ENCODE measurements around the gene PGAP2.
"Not testable (repeated sequence)": the region's sequence is repeated elsewhere in the genome, so short reads cannot be mapped to it uniquely, and the experiment has no call there.

The PGAP2 gene

DNA sequence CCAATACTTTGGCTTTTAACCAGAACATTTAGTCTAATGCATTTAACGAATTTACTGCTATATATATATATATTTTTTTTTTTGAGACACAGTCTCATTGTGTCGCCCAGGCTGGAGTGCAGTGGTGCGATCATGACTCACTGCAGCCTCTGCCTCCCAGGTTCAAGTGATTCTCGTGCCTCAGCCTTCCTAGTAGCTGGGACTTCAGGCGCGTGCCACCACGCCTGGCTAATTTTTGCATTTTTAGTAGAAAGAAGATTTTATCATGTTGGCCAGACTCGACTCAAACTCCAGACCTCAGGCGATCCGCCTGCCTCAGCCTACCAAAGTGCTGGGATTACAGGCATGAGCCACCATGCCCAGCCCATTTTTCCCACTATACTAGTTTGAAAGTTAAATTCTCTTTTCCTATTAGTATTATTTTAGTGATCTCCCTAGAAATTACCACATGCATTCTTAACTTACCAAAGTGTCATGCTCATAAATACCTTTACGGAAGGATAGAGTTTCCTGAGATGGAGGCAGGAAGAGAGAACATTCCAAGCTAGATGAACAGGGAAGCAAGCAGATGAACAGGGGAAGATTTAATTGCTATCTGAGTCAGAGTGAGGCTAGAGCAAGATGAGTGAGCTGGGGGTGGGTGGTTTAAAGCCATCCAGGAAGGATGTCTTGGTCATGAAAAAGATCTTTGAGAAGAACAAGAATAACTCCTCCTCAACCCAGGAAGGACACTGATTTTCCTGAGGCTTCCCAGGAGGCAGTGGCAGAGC, 4.4 kb upstream of the PGAP2 start:
- DNase-seq (ENCODE audit: low read depth in 4 of 4, low spot score in 1 of 4), result no peak

DNA sequence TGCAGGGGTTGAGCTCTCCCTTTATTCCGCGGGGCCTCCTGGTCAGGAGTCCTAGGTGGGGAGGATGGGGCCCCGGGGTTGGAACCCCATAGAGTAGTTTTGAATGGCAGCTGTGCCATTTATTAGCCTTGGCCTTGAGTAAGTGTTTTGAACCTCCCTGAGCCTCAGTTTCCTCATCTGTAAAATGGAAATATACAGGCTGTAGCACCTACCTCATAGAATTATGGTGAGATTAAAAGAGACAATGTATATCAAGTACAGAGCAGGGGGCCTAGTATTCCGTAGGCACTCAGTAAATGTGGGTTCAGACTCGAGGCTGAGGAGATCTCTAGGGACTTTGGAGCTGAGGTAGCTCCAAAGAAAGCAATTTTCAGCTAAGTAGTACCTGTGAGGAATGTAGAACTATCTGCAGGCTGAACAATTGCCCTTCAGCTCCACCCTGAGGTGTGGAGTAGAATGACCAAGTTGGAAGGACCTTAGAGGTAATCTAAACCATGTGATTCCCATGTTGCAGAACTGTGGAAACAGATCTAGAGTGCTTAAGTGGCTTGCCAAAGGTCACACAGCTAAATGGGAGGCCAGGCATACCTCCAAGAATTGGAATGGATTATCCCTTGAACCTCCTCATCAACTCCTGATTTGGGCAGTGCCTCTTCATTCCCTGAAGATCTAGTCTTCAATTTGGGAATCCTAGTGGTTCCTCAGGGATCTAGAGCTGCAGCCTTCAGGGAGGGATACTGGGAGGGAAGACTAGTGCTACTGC, 682 bp downstream of the PGAP2 start:
- no peak for DNase-seq (ENCODE audit: low read depth in 4 of 4, low spot score in 1 of 4)

DNA sequence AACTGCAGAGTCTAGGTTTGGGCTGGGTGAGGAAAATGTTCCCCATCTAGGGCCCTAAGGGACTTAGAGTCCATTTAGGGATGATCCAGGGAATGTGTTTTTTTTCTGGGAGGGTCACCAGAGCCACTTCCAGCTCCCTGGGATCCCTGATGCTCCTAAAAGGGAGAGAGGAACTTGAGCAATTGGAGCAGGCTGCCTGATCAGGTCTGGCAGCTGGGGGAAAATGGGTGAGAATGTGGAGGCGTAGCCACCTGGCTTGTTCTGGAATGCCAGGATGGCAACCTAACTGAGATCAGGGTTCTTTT, 1.2 kb downstream of the PGAP2 start:
- no peak for DNase-seq (ENCODE audit: low read depth in 4 of 4, low spot score in 1 of 4)

DNA sequence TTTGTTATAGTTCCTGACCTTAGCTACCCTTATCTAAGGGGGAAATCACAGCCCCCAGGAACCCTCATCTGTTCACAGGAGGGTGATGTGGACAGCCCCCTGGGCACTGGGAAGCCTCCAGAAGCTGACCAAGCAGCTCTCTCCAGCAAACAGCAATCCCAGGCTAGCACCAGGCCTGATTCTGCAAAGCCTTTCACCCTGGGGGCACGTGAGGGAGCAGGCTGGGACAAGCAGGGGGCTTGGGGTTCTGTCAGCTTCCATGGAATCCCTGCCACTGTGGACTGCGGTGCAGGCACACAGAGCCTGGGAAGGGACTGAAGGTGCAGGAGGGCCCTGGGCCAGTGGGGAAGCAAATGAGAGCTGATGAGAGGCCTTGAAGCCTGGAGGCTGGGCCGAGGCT, 2.1 kb downstream of the PGAP2 start:
- DNase-seq (ENCODE audit: low read depth in 4 of 4, low spot score in 1 of 4), result no peak

DNA sequence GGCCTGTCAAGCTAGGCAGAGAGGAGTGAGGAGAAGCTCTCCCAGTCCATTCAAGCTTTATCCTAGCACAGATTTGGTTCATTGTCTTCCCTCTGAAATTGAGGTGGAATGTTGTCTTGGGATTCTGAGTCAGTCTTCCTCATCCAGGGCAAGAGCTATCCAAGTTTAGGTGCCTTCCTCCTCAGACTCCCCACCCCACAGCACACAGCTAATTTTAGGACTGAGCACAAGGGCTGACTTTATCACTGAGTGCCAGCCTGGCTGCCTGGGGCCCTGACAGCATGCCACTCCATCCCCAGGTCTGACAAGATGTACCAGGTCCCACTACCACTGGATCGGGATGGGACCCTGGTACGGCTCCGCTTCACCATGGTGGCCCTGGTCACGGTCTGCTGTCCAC, 2.6 kb downstream of the PGAP2 start:
- DNase-seq (ENCODE audit: low read depth in 4 of 4, low spot score in 1 of 4), result no peak

DNA sequence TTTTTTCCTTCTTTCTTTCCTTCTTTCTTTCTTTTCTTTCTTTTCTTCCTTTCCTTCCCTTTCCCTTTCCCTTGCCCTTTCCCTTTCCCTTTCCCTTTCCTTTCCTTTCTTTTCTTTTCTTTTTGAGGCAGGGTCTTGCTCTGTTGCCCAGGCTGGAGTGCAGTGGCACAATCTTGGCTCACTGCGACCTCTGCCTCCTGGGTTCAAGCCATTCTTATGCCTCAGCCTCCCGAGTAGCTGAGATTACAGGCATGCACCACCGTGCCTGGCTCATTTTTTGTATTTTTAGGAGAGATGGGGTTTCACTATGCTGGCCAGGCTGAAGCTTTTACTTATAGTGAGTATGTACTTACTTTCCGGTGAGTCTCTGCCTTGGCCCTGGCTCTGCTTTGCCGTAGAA, 6.5 kb downstream of the PGAP2 start:
- not testable (repeated sequence) for DNase-seq (ENCODE audit: low read depth in 4 of 4, low spot score in 1 of 4)

DNA sequence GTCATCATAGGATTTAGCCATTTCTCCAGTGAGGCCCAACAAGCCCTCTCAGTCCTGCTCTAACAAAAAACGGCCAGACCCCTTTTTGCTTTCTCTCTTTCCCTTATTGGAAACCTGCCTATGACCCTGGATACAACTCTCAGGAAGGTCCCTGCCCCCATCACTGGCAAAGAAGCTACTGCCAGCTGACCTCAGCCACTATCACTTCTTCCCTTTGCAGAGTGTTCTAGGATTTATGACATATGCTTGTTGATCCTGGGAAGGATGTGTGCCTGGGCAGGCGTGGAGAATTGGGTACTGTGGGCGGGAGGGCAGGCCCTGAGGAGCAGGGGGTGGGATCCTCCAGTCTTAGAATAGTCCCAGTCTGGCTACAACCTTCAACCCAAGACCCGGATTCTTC, 7.5 kb downstream of the PGAP2 start:
- DNase-seq (ENCODE audit: low read depth in 4 of 4, low spot score in 1 of 4), result no peak

DNA sequence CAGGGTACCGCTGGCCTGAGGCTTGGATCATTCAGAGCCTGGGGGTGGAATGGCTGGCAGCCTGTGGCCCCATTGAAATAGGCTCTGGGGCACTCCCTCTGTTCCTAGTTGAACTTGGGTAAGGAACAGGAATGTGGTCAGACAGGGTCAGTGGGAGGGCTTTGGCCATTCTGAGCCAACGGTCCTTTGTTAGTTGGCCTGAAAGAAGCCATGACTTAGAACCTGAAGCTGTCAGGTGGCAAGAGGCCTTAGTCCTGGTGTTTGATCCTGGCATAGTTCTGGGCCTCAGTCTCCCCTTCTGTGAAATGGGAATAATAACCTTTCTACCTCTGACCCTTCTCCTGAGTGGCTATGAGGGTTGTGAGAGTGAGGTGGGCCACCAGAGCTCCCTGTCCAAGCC, 8.3 kb downstream of the PGAP2 start:
- DNase-seq (ENCODE audit: low read depth in 4 of 4, low spot score in 1 of 4), result no peak

DNA sequence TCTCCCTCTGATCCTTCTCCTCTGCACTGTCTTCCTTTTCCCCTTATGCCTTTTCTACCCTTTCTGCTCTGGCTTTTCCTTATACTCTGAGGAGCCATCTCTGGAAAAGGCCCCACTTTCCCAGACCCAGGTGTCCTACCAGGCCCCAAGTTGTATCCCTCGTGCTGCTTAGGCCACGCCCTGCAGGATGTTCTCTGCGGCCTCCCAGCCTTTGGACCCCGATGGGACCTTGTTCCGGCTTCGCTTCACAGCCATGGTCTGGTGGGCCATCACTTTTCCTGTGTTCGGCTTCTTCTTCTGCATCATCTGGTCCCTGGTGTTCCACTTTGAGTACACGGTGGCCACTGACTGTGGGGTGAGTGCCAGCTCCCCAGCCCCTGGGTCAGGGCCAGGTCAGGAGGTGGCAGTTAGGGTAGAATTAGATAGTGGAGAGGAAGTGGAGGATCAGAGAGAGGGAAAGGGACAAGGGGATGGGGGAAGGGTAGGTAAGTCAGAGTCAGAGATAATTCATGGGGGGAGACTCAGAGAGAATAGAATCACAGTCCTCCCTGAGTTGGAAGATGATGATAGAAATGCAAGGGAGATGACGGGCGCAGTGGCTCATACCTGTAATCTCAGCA, 8.9 kb downstream of the PGAP2 start:
- DNase-seq (ENCODE audit: low read depth in 4 of 4, low spot score in 1 of 4), result no peak

DNA sequence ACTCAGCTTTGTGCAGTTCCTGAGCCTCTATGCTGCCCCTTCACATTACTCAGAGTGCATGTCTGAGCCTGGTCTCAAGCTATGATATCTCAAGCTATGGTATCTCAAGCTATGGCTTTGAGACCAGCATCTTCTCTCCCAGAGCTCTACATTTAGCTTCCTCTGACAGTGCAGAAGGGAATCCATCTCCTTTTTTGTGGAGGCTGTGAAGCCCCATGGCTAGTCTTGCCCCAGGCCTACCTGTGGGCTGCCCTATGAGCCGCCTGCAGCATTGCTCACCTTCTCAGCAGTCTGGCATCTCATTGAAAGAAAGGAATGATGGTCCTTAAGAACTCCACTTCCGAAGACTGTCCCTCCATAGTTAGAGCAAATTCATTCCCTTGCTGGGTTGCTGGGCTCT, 12.6 kb downstream of the PGAP2 start:
- no peak for DNase-seq (ENCODE audit: low read depth in 4 of 4, low spot score in 1 of 4)

DNA sequence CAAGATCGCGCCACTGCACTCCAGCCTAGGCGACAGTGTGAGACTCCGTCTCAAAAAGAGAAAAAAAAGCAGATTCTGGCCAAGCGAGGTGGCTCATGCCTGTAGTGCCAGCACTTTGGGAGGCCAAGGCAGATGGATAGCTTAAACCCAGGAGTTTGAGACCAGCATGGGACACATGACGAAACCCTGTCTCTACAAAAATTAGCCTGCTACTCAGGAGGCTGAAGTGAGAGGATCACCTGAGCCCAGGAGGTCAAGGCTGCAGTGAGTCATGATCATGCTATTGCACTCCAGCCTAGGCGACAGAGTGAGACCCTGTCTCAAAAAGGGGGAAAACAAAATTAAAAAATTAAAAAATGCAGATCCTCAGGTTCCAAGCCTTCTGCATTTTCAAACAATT, 14.0 kb downstream of the PGAP2 start:
- no peak for DNase-seq (ENCODE audit: low read depth in 4 of 4, low spot score in 1 of 4)

DNA sequence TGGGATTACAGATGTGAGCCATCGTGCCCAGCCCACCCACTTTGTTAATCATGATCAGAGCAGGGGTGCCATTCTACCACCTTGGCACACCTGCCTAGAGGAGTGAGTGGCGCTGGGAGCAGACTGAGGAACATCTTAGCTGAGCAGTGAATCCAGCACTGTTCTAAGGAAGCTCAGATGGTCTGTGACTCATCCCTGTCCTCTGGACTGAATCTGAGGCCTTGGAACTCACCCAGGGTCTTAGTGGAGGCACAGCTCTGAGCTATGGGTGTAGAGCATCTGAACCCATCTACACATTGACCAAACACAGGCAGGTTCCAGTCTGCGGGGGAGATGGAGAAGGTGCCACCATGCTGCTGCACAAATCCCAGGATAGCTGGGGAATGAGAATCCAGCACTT, 14.9 kb downstream of the PGAP2 start:
- DNase-seq (ENCODE audit: low read depth in 4 of 4, low spot score in 1 of 4), result no peak

DNA sequence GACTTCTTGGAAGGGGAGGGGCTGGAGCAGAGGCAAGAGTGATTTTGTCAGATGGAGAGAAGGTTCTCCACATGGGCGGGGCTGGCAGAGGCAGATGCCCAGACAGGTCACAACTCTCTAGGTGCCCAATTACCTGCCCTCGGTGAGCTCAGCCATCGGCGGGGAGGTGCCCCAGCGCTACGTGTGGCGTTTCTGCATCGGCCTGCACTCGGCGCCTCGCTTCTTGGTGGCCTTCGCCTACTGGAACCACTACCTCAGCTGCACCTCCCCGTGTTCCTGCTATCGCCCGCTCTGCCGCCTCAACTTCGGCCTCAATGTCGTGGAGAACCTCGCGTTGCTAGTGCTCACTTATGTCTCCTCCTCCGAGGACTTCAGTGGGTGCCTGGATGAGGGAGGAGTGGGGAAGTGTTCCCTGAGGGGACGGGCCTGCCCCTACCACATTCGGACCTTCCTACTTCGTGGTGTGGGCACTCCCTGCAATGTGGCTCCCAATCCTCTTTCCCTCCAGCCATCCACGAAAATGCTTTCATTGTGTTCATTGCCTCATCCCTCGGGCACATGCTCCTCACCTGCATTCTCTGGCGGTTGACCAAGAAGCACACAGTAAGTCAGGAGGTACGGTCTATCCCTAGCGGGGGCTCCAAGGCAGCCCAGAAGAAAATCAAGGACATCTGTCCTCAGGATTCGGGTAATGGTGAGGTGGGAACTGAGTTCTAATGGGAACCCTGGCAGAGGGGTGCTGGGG, 15.6 kb downstream of the PGAP2 start:
- no peak for DNase-seq (ENCODE audit: low read depth in 4 of 4, low spot score in 1 of 4)

DNA sequence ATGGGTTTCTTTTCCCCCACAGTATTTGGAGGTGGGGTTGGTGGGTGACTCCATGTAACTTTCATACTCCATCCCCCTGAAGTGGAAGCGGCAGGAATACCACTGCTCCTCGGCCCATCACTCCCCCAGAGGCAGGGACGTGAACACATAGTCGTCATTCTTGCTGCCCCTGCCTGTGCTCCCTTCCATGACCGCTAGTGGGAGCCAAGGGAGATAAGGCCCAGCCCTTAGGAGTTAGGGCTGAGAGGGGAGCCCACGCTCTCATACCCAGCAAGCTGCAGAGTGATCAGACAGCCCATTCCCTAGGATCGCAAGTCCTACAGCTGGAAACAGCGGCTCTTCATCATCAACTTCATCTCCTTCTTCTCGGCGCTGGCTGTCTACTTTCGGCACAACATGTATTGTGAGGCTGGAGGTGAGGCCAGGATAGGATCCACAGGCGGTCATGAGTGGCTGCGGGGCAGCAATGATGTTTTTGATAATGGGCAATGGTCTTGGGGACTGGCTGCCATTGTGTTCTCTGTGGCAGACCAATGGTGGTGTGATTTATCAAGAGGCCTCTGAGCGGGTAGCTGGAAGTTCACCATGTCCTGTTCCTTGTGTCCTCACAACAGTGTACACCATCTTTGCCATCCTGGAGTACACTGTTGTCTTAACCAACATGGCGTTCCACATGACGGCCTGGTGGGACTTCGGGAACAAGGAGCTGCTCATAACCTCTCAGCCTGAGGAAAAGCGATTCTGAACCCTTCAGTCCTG, 16.5 kb downstream of the PGAP2 start:
- peak; percentile 57 to 74 (median 60) for DNase-seq (ENCODE audit: low read depth in 4 of 4, low spot score in 1 of 4)

DNA sequence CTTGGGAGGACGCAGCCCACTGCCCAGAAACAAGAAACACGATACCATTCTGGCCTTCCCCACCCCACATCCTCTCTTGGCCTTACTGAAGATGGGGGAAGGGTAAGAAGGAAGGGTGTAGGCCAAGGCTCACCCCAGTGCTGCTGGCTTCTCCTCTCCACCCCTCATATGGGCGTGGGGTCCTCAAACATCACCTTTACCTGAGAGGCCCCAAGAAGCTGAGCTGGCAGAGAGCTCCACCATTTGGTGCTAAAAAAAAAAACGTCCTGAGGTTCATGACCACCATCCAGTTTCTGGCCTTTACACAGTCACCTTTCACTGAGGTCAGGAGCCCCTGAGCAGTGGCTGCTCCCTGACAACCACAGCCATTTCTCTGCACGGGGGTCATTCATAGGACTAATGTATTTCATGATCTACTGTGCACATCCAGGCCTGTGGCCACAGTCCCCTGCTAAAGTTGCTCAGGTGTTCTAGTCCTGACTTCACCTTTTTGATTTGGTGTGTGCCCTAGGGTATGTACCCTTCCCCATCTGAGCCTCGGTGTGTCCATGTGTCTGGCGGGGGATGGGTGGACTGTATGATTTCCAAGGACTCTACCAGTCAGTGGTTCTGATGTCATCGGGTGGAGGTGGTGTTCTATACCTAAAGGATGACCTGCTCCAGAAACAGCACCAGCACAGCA, 17.3 kb downstream of the PGAP2 start:
- DNase-seq (ENCODE audit: low read depth in 4 of 4, low spot score in 1 of 4), result no peak

DNA sequence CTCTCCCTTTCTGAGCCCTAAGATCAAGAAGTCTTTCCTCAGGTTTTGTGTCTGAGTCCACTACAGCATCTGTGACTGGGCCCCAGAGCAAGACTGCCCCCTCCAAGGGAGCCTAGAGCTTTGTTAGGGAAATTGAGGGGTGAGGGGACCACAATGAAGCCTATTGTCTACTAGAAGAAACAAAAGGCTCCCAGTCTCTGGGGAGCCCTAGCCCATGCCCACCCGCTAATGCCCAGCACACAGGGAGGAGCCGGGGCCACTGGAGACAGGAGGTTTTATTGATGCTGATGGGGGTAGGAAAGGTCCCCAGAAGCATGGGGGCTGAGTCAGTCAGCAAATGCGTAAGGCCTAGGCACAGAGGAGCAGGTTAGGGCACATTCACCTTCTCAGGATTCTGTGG, 18.4 kb downstream of the PGAP2 start:
- DNase-seq (ENCODE audit: low read depth in 4 of 4, low spot score in 1 of 4), result no peak

DNA sequence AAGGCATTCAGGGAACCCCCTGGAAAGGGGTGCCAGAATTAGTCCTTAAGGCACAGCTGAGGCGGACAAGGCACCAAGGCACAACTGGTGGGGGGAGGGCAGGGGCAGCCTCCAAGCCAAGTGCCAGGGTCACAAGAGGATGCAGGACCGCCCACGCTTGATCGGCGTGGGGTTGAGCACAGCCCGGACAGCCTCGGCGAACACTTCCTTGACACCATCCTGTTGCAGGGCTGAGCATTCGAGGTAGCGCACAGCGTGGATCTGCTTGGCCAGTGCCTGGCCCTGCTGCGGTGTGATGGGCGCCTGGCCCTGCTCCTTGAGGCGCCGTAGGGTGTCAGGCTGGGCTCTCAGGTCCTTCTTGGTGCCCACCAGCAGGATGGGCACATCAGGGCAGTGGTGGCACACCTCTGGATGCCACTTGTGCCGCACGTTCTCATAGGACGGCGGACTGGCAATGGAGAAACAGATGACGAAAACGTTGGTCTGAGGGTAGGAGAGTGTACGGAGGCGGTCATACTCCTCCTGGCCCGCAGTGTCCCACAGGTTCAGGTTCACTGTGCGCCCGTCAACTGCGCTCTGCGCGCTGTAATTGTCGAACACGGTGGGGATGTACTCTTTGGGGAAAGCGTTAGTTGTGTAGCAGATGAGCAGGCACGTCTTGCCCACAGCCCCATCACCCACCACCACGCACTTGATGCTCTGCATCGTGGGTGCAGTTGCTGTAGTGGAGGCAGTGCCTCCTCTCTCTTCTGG, 19.2 kb downstream of the PGAP2 start:
- no peak for DNase-seq (ENCODE audit: low read depth in 4 of 4, low spot score in 1 of 4)

DNA sequence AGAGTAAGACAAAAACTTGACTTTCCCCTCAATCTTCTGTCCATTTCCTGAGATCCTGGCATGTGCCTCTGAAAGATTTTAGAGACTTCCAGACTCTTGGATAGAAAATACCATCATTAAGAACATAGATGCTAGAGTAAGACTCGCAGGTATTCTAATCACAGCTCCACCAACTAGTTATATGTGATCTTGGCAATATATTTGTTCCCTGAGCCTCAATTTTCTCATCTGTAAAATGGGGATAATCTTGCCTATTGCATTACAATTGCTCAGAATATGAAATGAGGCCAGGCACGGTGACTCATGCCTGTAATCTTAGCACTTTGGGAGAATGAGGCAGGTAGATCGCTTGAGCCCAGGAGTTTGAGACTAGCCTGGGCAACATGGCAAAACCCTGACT, 21.7 kb downstream of the PGAP2 start:
- DNase-seq (ENCODE audit: low read depth in 4 of 4, low spot score in 1 of 4), result no peak

DNA sequence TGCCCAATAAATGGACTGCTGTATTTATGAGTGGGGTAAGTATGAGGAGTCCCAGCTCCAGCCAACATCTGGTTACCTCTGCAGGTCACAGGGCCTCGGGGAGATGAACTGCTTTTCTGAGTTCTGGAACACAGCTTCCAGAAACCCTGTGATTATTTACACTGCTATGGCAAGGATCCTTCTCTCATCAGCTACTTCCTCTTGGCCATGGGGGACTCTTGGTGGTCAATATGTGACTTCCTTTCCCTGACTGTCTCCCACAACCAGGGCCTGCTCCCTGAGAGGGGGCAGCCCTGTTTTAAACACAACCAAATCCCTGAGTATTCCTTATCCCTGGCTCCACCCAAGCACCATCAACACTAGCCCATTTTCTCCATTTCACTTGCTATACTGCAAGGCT, 22.4 kb downstream of the PGAP2 start:
- no peak for DNase-seq (ENCODE audit: low read depth in 4 of 4, low spot score in 1 of 4)
